Activated CD8-positive, alpha-beta T cell treated with anti-CD3 and anti-CD28 coated beads for 36 hours (primary cell): ENCODE measurements around the gene CNP. TPM values are rescaled to one million over a fixed set of nuclear protein-coding genes. Genes with fewer than 3 reads are reported as not detected.
A peak's percentile ranks its signal among the peaks of the same experiment; 100 is the strongest.

ENCODE experiments used
- ATAC-seq: fragments of 200-7000 bp; cut with Tn5 transposase; one replicate; pipeline ENCODE4 v1.10.0; 2021; ENCODE audit warnings: mild to moderate bottlenecking, moderate library complexity
- CTCF ChIA-PET: fragments of 350-600 bp; sonication (Branson Sonifier 250); formaldehyde crosslinking; loops from one replicate; lab custom pipeline; 2021; ENCODE audit warnings: antibody characterized with exemption; lab: Charles Lee
- POLR2A ChIA-PET: fragments of 350-600 bp; sonication (Branson Sonifier 250); formaldehyde crosslinking; loops from one replicate; lab custom pipeline; 2021; ENCODE audit warnings: antibody characterized with exemption; lab: Charles Lee
- DNase-seq: peaks from one replicate; pipeline ENCODE4 v3.0.0-alpha.2; 2020
- H3K27ac Mint-ChIP-seq: one replicate; pipeline ENCODE4 v1.8.0; 2021; ENCODE audit warnings: mild to moderate bottlenecking, mixed read lengths
- H3K27me3 Mint-ChIP-seq: one replicate; pipeline ENCODE4 v1.8.0; 2021; ENCODE audit warnings: mixed read lengths
- H3K36me3 Mint-ChIP-seq: one replicate; pipeline ENCODE4 v1.8.0; 2021; ENCODE audit warnings: low read depth, mixed read lengths
- H3K4me1 Mint-ChIP-seq: one replicate; pipeline ENCODE4 v1.8.0; 2021; ENCODE audit warnings: low read depth, mixed read lengths
- H3K4me3 Mint-ChIP-seq: one replicate; pipeline ENCODE4 v1.8.0; 2021; ENCODE audit warnings: mild to moderate bottlenecking, moderate library complexity, mixed read lengths
- H3K9me3 Mint-ChIP-seq: one replicate; pipeline ENCODE4 v1.8.0; 2021; ENCODE audit warnings: mixed read lengths
- intact Hi-C: fragments of 100-400 bp; cut with micrococcal nuclease; formaldehyde crosslinking; loops from one replicate; pipeline ENCODE4 v1.10.0; 2022
- total RNA-seq, 2 experiments: library from RNA; stranded (reverse); gene quantifications; one replicate each; pipeline ENCODE4 v1.2.3, GENCODE V29; 2021
- TF ChIP-seq, protein P1 (sequence below): fragments of 200-600 bp; IDR thresholded peaks from one replicate; pipeline ENCODE4 v1.8.0; 2022; ENCODE audit warnings: antibody characterized with exemption, mild to moderate bottlenecking

The CNP gene
- total RNA-seq, 2 experiments from 2014 or later, result 50.1 to 54.5 TPM

DNA sequence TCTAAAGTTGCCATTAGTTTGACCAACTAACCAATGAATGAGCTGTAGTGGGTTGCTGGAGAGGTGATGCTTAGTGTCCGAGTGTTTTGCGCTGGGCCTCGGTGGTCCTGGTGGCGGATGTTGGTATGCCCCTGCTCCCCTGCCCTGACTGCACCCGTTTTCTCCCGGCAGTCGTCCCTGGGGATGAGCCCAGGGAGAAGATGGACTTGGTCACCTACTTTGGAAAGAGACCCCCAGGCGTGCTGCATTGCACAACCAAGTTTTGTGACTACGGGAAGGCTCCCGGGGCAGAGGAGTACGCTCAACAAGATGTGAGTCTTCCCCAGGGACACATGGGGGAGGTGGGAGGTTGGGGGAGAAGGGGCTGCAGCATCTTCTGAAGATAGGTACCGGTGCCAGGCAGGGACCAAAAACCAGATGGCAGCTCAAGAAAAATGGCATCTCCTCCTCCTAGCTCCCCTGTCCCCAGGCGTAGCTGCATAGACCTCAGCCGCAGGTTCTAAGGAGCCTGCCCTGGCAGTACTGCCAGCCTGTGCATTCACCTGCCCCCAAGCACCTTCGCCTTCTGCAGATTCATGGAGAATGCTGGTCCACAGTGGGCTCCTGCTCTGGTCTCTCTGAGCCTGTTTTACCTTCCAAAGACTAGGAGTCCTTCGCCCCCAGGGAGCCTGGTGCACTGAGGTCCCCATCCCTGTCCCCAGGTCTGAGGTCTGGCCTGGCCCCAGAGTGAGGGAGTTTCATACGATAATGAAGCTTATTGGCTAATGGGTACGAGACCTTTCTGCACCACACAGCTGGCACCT, 5.3 kb downstream of the CNP start:
- Mint-ChIP-seq H3K4me1 (peaks cover 29% of the 10 kb centered on the region), H3K27ac (peak overlapping the region; percentile 0), H3K27me3 (no peaks in the 10 kb centered on the region), H3K9me3 (no peaks in the 10 kb centered on the region), H3K36me3 (peaks cover 29% of the 10 kb centered on the region), H3K4me3 (no peak overlapping the region)
- DNase-seq, result no peak
- POLR2A ChIA-PET, result interaction anchor here (1.3 kb wide), 1 partner anchor 13 kb away, joined by 3 read pairs; no protein-coding TSS in a partner anchor
- ATAC-seq, result no peak
- TF ChIP-seq, protein P1, sequence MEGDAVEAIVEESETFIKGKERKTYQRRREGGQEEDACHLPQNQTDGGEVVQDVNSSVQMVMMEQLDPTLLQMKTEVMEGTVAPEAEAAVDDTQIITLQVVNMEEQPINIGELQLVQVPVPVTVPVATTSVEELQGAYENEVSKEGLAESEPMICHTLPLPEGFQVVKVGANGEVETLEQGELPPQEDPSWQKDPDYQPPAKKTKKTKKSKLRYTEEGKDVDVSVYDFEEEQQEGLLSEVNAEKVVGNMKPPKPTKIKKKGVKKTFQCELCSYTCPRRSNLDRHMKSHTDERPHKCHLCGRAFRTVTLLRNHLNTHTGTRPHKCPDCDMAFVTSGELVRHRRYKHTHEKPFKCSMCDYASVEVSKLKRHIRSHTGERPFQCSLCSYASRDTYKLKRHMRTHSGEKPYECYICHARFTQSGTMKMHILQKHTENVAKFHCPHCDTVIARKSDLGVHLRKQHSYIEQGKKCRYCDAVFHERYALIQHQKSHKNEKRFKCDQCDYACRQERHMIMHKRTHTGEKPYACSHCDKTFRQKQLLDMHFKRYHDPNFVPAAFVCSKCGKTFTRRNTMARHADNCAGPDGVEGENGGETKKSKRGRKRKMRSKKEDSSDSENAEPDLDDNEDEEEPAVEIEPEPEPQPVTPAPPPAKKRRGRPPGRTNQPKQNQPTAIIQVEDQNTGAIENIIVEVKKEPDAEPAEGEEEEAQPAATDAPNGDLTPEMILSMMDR, result no peak
- intact Hi-C loops, result no loop called here
- CTCF ChIA-PET, result interaction anchor here (1.4 kb wide), 1 partner anchor 8 kb away, joined by 4 read pairs; no protein-coding TSS in a partner anchor

DNA sequence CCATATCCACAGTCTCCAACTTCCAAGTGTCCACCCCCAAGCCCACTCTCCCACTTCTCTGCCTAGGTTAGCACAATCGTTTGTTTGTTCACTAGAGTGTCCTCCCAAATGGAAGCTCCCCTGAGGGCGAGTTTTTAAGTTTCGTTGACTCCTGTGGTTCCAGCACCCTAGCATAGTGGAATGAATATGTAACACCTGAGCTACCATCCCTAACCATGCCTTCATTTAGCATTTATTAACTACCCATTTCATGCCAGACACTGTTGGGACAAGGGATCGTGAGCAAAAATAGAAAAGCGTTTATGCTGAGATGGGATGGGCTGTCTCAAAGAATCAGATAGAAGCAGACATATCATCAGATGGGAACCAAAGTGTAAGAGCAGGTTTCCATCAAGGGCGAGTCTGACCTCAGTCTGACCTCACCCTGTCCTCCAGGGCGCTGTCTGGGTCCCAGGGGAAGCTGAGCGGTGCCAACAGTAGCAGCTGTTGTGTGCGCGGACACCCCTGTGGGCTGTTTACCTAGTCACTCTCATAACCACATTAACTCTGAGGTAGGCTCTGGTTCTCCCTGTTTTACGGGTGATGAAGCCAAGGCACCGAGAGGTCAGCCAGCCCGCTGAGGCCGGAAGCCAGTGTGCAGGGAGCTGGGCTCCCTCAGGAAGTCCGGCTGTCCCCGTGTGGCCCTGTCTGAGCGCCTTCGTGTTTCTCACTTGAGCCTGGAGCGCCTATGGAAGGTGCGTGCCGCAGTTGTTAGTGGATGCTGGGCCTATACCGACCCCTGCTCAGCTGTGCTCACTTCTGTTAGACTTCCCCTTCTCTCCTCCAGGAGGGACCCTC, 6.2 kb downstream of the CNP start:
- POLR2A ChIA-PET, result interaction anchor here (1.3 to 1.4 kb wide), 2 partner anchors 14 to 43 kb away, joined by 3 to 5 read pairs; no protein-coding TSS in a partner anchor
- Mint-ChIP-seq H3K9me3 (no peaks in the 10 kb centered on the region), H3K27ac (peak overlapping the region; percentile 0), H3K4me3 (no peak overlapping the region), H3K27me3 (no peaks in the 10 kb centered on the region), H3K4me1 (peaks cover 23% of the 10 kb centered on the region), H3K36me3 (peaks cover 31% of the 10 kb centered on the region)
- intact Hi-C loops, result no loop called here
- CTCF ChIA-PET, result interaction anchor here (1.4 kb wide), 1 partner anchor 9 kb away, joined by 4 read pairs; no protein-coding TSS in a partner anchor
- DNase-seq (no peak), ATAC-seq (no peak)
- TF ChIP-seq, protein P1, result no peak

DNA sequence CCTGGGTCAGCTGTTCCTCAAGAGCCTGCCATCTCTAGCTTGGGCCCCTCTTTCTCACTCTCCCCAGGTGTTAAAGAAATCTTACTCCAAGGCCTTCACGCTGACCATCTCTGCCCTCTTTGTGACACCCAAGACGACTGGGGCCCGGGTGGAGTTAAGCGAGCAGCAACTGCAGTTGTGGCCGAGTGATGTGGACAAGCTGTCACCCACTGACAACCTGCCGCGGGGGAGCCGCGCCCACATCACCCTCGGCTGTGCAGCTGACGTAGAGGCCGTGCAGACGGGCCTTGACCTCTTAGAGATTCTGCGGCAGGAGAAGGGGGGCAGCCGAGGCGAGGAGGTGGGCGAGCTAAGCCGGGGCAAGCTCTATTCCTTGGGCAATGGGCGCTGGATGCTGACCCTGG, 6.8 kb downstream of the CNP start:
- CTCF ChIA-PET, result no interaction called here
- peak overlapping the region; percentile 25 for H3K27ac Mint-ChIP-seq

DNA sequence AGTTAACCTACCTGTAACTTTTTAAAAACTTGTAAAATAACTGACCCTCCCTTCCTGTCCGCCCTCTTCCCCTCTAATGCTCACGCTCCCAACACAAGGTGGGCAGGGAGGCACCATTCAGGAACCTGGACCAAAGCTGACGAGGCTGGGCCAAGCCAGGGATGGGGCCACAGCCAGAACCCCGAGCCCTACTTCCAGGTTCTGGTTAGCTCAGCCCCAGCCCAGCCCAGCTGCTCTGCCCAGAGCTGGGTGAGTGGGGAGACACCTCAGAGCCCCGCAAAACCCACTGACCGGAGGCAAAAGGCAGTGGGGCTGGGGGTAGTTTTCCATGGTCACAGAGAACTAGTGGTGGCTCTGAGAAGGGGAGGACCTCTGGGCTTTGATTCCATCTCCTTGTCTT, 7.4 kb downstream of the CNP start:
- no peaks in the 10 kb centered on the region for H3K9me3 Mint-ChIP-seq
- ChIA-PET POLR2A (interaction anchor here (0.6 to 1.4 kb wide), 3 partner anchors 34 to 435 kb away, joined by 3 to 5 read pairs (median 3); no protein-coding TSS in a partner anchor), CTCF (interaction anchor here (1.0 to 1.7 kb wide), 2 partner anchors 11 to 51 kb away, joined by 4 to 5 read pairs; no protein-coding TSS in a partner anchor)
- TF ChIP-seq, protein P1, result no peak
- intact Hi-C loops, result no loop called here
- peaks cover 13% of the 10 kb centered on the region for H3K4me1 Mint-ChIP-seq
- no peak overlapping the region for H3K4me3 Mint-ChIP-seq
- DNase-seq, result no peak
- no peaks in the 10 kb centered on the region for H3K27me3 Mint-ChIP-seq
- H3K36me3 Mint-ChIP-seq, result peaks cover 32% of the 10 kb centered on the region
- no peak for ATAC-seq
- no peak overlapping the region for H3K27ac Mint-ChIP-seq

More for the DNA sequence above, 6.8 kb downstream of the CNP start:
- peaks cover 17% of the 10 kb centered on the region for H3K4me1 Mint-ChIP-seq
- H3K27me3 Mint-ChIP-seq, result no peaks in the 10 kb centered on the region
- H3K9me3 Mint-ChIP-seq, result no peaks in the 10 kb centered on the region
- ATAC-seq (no peak), DNase-seq (no peak)
- no peak overlapping the region for H3K4me3 Mint-ChIP-seq
- peaks cover 29% of the 10 kb centered on the region for H3K36me3 Mint-ChIP-seq
- POLR2A ChIA-PET, result interaction anchor here (1.4 kb wide), 1 partner anchor 43 kb away, joined by 5 read pairs; no protein-coding TSS in a partner anchor
- intact Hi-C loops, result no loop called here
- TF ChIP-seq, protein P1, result no peak
